DMS53 treated with DMSO at 0.1 percent for 48 hours (cell line): ENCODE data around the gene ZNF273.
"Not testable (repeated sequence)": the region's sequence is repeated elsewhere in the genome, so short reads cannot be mapped to it uniquely, and the experiment has no call there.

Experiments
- DNase-seq: peaks from one replicate; lab custom pipeline; 2025; ENCODE audit not compliant: unreplicated experiment; lab: John Stamatoyannopoulos, UW

ZNF273 gene

GRCh38 chr7:64902806-64903721 is at the start of gene ZNF273:
ZNF273 (plus strand) TSS chr7:64903273; CDS start chr7:64903318, 45 bp downstream.
- DNase-seq: peak; percentile 89

DNA sequence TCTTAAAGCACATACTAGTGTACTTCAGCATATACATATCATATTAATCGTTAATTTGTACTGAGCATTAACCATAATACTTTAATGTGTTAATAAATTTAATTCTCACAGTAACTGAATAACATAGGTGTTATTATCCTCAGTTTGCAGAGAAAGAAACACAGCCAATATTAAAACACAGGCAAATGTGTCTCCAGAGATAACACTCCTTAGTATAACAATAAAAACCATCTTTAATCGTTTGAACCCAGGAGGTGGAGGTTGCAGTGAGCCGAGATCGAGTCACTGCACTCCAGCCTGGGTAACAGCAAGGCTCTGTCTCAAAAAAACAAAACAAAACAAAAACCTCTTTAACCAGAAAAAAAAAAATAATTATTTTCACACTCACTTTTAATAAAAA is 49.4 kb upstream of the ZNF273 start:
- DNase-seq: no peak

DNA sequence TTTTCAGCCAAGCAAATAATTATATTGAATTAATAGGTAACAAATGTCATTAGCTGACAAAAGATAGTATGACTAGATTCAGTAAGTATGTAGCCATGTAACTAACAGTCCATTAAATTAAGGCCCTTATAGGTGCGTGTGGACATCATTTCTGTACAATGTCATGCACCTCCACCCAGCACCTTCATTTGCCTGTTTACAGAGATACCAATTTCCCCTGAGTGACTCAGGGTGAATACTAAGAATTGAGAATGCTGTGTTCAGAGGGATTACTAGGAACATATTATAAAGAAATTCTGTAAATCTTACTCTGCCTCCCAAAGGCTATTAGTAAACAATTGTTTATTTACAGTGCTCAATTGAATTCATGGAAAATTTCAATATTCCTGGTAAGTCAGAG is 48.1 kb upstream of the ZNF273 start:
- no peak for DNase-seq

GRCh38 chr7:64863021-64863420 is 40.1 kb upstream of the ZNF273 start:
- no peak for DNase-seq

DNA sequence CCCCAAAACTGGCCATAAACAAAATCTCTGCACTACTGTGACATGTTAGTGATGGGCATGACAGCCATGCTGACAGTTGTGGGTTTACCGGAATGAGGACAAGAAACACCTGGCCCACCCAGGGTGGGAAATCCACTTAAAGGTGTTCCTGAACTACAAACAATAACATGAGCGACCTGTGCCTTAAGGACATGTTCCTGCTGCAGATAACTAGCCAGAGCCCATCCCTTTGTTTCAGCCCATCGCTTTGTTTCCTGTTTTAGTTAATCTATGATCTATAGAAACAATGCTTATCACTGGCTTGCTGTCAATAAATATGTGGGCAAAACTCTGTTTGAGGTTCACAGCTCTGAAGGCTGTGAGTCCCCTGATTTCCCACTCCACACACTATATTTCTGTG is 39.5 kb upstream of the ZNF273 start:
- not testable (repeated sequence) for DNase-seq

- no peak for DNase-seq
These were observed 39.1 kb upstream of the ZNF273 start for GRCh38 chr7:64863969-64864368.

DNA sequence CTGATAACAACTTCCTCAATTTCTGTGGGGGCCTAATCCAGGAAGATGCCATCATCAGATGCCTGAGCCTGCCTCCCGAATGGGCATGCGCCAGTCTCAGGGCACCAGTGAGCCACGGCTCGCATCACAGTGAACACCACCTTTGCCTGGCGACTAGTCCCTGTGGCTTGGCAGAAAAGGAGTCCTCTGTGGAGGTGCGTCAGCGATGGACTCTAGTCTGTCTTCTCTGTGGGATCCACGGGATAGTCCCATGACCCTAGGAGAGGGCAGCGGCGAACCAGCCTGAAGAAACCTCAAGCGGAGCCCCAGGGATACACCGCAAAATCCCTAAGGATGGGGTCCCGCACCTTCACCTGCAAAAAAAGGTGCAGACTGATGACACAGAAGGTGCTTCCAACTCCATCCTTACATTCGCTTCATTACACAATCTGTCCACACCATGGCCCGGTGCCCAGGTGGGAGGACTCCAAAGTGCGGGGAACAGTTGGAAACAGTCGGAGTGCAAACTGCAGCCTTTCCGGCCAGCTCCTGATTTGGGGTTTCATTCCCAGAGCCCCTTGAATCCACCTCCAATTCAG is 35.1 kb upstream of the ZNF273 start:
- DNase-seq: no peak

GRCh38 chr7:64868499-64868898 is 34.6 kb upstream of the ZNF273 start:
- no peak for DNase-seq

DNA sequence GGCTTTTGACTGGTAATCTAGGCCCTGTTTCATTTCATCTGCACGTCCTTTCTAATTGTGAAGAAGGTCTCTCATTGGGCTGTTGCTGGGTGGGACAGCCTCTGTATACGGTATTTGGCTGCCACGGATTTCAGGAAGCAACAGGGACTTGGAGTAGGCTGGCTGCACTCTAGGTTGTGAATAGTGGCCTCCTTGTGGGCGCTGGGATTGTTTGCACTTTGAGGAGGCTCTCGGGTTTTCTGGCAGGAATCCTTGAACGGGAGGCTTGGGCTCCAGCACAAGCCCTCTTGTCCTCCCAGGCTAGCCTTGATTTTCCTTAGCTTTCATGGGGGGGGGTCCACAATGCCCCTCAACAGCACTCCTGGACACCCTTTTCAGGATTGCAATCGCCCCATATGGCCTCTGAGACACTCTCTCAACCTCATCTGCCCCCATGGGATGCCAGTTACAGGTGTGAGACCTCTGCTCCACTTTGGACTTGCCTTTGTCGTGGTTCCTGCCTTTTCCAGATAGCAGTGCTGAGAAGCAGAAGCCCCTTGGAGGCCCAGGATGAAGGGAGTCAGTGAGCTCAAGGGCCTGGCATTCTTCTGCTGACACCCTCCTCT is 33.9 kb upstream of the ZNF273 start:
- DNase-seq: no peak

- DNase-seq: no peak
These were observed 33.0 kb upstream of the ZNF273 start for GRCh38 chr7:64869912-64870562.

- DNase-seq: no peak
These were observed 32.4 kb upstream of the ZNF273 start for GRCh38 chr7:64870656-64871055.

DNA sequence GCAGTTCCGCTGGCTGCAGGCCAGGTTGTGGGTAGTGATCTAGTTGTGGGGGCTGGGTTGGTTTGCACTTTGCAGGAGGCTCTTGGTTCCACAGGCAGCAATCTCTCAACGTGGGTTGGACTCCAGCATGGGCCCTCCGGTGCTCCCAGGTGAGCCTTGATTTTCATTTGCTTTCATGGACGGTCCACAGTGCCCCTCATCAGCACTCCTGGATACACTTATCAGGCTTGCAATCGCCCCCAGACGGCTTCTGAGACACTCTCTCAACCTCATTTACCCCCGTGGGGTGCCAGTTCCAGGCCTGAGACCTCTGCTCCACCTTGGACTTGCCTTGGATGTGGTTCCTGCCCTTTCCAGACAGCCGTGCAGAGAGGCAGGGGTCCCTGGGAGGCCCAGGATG is 31.3 kb upstream of the ZNF273 start:
- DNase-seq: no peak

GRCh38 chr7:64872351-64873154 is 30.5 kb upstream of the ZNF273 start:
- DNase-seq: no peak

GRCh38 chr7:64873155-64873500 is 29.9 kb upstream of the ZNF273 start:
- DNase-seq: no peak

GRCh38 chr7:64873517-64873916 is 29.6 kb upstream of the ZNF273 start:
- DNase-seq: no peak

GRCh38 chr7:64874114-64874513 is 29.0 kb upstream of the ZNF273 start:
- DNase-seq: no peak

DNA sequence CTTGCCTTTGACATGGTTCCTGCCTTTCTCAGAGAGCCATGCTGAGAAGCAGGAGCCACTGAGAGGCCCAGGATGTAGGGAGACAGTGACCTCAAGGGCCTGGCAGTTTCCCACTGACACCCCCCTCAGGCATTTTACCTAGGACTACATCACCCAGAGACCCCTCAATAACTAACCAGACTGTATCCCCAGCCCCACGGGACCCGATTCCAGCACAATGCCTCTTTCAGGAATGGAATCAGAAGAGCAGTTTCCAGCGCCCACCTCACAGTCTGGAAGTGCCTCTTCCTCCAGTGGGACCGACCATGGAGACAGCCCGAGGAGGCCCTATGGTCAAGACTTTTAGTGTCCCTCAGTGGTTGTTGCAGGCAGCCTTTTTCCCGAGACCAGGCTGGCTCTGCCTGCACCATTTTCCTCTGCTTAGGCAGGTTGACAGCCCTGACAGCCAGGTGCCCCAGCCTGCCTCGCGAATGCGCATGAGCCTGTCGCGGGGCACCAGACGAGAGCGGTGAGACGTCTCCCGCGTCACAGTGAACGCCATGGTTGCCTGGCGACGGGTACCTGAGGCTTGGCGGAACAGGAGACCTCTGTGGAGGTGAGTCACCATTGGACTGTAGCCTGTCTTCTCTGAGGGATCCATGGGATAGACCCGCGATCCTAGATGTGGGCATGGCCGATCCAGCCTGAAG is 28.4 kb upstream of the ZNF273 start:
- peak; percentile 67 for DNase-seq

DNA sequence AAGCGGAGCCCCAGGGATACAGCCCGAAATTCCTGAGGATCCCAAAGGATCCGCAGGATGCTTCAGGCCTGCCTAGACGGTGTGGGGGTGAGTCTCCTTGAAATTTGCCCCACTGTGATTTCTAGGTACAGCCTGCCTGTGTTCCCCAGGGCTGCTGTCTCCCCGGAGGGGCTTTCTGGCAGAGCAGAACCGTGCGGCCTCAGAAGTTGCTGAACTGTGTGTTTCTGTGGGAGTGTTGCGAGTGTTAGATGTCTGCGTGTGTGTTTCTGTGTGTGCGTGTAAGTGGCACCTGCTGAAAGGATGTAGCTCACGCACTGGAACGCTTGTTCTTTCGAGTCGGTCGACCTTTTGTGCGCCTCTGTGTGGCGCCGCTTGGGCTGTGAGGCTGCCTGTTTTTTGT is 27.8 kb upstream of the ZNF273 start:
- no peak for DNase-seq

- no peak for DNase-seq
These were observed 27.2 kb upstream of the ZNF273 start for GRCh38 chr7:64875658-64876406.
